ENCODE results near the gene CREBZF. TPM values are rescaled to one million over a fixed set of nuclear protein-coding genes. Genes with fewer than 3 reads are reported as not detected.

CREBZF gene
- total and polyA plus RNA-seq, 9 of the 15 experiments (the other 6 are each of a cell fraction or from before 2014, with no cell fraction given) = 7.2 to 70.2 (median 40.5) TPM

- TF ChIP-seq ZBTB33 (CRISPR knock-in tag; IDR thresholded peaks at IDR 0.05) = no peak
- TF ChIP-seq, protein P1, sequence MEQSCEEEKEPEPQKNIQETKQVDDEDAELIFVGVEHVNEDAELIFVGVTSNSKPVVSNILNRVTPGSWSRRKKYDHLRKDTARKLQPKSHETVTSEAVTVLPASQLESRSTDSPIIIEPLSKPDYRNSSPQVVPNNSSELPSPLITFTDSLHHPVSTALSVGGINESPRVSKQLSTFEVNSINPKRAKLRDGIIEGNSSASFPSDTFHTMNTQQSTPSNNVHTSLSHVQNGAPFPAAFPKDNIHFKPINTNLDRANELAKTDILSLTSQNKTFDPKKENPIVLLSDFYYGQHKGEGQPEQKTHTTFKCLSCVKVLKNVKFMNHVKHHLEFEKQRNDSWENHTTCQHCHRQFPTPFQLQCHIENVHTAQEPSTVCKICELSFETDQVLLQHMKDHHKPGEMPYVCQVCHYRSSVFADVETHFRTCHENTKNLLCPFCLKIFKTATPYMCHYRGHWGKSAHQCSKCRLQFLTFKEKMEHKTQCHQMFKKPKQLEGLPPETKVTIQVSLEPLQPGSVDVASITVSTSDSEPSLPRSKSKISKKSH (CRISPR knock-in tag; IDR thresholded peaks at IDR 0.05) = no peak
- TF ChIP-seq ZNF311 (CRISPR knock-in tag; IDR thresholded peaks at IDR 0.05) = no peak
- TF ChIP-seq NCOA4 (IDR thresholded peaks at IDR 0.05; ENCODE audit: partially characterized antibody) = no peak
- TF ChIP-seq DMBX1 (CRISPR knock-in tag; IDR thresholded peaks at IDR 0.05; ENCODE audit: borderline replicate concordance) = no peak
- TF ChIP-seq MAFF (IDR thresholded peaks at IDR 0.05; ENCODE audit: low read length) = no peak
- no peak for TF ChIP-seq NELFE (IDR thresholded peaks at IDR 0.05; ENCODE audit: insufficient read depth, insufficient read length)
- TF ChIP-seq GATAD2A (IDR thresholded peaks at IDR 0.05) = no peak
- no peak for TF ChIP-seq SMARCE1 (IDR thresholded peaks at IDR 0.05)
- TF ChIP-seq MCM2 (IDR thresholded peaks at IDR 0.05; ENCODE audit: low read depth) = no peak
- TF ChIP-seq, protein P2, sequence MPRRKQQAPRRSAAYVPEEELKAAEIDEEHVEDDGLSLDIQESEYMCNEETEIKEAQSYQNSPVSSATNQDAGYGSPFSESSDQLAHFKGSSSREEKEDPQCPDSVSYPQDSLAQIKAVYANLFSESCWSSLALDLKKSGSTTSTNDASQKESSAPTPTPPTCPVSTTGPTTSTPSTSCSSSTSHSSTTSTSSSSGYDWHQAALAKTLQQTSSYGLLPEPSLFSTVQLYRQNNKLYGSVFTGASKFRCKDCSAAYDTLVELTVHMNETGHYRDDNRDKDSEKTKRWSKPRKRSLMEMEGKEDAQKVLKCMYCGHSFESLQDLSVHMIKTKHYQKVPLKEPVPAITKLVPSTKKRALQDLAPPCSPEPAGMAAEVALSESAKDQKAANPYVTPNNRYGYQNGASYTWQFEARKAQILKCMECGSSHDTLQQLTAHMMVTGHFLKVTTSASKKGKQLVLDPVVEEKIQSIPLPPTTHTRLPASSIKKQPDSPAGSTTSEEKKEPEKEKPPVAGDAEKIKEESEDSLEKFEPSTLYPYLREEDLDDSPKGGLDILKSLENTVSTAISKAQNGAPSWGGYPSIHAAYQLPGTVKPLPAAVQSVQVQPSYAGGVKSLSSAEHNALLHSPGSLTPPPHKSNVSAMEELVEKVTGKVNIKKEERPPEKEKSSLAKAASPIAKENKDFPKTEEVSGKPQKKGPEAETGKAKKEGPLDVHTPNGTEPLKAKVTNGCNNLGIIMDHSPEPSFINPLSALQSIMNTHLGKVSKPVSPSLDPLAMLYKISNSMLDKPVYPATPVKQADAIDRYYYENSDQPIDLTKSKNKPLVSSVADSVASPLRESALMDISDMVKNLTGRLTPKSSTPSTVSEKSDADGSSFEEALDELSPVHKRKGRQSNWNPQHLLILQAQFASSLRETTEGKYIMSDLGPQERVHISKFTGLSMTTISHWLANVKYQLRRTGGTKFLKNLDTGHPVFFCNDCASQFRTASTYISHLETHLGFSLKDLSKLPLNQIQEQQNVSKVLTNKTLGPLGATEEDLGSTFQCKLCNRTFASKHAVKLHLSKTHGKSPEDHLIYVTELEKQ (CRISPR knock-in tag; IDR thresholded peaks at IDR 0.05) = no peak
- no peak for TF ChIP-seq RHOXF2B (CRISPR knock-in tag; conservative IDR thresholded peaks at IDR 0.05)
- no peak for TF ChIP-seq FOSL1 (tag; conservative IDR thresholded peaks at IDR 0.05)
- TF ChIP-seq, protein P3, sequence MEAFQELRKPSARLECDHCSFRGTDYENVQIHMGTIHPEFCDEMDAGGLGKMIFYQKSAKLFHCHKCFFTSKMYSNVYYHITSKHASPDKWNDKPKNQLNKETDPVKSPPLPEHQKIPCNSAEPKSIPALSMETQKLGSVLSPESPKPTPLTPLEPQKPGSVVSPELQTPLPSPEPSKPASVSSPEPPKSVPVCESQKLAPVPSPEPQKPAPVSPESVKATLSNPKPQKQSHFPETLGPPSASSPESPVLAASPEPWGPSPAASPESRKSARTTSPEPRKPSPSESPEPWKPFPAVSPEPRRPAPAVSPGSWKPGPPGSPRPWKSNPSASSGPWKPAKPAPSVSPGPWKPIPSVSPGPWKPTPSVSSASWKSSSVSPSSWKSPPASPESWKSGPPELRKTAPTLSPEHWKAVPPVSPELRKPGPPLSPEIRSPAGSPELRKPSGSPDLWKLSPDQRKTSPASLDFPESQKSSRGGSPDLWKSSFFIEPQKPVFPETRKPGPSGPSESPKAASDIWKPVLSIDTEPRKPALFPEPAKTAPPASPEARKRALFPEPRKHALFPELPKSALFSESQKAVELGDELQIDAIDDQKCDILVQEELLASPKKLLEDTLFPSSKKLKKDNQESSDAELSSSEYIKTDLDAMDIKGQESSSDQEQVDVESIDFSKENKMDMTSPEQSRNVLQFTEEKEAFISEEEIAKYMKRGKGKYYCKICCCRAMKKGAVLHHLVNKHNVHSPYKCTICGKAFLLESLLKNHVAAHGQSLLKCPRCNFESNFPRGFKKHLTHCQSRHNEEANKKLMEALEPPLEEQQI (IDR thresholded peaks at IDR 0.05) = no peak; the same call in 1 of the 2 replicates
- TF ChIP-seq EP400 (IDR thresholded peaks at IDR 0.05) = peak; percentile 75
- no peak for TF ChIP-seq ZFPM2 (CRISPR knock-in tag; IDR thresholded peaks at IDR 0.05)
- TF ChIP-seq ESRRB (CRISPR knock-in tag; IDR thresholded peaks at IDR 0.05; ENCODE audit: borderline replicate concordance) = no peak
Measured at GRCh38 chr11:85628771-85629341, 36.1 kb downstream of the CREBZF start (continued).

Measured in K562 (cell line).